Epithelial cell of prostate (primary cell): Measurements from ENCODE around the gene EMP1.

ENCODE experiments used
- DNase-seq: peaks from one replicate; pipeline ENCODE4 v3.0.0-alpha.2; 2011; ENCODE audit warnings: low read depth, low spot score
- H3K27ac ChIP-seq: fragments of 450-650 bp; 2 replicates; pipeline ENCODE4 v1.5.1; 2017; ENCODE audit warnings: mild to moderate bottlenecking

EMP1 gene, protein sequence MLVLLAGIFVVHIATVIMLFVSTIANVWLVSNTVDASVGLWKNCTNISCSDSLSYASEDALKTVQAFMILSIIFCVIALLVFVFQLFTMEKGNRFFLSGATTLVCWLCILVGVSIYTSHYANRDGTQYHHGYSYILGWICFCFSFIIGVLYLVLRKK

DNA sequence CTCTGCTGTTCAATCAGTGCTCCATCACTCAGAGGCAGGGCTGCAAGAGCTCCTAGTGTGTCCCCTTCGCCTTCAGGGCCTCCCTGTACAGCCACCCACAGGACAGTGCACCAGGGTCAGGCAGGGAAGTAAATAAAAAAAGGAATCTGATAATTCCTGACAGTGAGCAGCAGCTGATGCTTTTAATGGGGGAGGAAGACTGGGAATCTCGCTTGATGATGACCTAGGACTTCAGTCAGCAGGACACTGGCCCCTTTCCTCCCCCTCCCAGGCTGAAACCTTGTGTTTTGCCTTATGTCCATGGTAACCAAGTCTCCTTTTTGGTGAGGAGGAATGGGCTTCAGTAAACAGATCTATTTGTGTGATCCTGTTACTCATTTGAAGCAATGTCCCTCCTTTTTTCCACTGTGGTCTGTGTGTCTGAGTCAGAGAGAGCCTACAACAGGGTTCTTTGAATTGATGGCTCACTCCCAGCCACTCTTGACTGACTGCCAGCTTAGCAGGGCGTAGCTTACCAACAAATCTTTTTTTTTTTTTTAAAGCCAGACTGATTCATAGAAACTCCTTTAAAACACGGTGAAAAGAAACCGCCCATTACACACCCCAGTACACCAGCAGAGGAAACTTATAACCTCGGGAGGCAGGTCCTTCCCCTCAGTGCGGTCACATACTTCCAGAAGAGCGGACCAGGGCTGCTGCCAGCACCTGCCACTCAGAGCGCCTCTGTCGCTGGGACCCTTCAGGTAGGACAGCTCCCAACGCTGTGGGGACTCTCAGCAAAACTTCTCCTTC, at the start of gene EMP1:
Gene EMP1 (plus strand): TSS at position 597 of the 792 bp plus-strand sequence. CDS start 14,785 bp downstream, outside the sequence.
- peak within 1 kb of the TSS; percentile 90 for H3K27ac ChIP-seq
- DNase-seq, result peak; percentile 100

DNA sequence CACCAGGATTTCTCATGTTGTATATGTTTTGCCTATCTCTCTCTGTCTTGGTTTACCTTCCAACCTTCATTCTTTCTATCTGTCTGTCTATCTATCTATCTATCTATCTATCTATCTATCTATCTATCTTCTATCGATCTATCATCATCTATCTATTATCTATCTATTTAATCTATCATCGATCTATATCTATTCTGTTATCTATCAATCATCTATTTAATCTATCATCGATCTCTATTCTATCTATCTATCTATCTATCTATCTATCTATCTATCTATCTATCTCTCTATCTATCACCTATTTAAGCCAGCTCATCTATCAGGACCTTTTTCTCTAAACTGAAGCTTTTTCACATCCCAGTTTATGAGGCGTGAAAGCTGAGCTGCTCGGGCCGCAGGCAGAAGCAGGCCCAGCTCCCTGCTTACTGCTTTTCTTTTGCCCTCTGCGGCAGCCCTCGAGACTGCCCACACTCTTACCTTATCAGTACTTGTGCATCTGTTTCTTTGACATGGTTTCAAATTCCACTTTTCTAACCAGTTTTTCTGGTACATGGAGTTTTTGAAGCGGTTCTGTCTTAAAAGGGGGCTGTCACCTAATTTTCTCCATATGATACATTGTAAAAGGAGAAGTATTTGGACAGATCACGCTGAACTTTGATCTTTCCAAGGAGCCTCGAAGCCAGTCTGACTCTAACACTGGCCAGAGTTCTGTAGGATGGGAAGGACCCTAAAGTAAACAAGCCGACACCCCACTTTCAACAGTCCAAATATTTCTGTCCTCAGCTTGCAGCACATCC, 48.6 kb upstream of the EMP1 start:
- no peak for DNase-seq
- no peak overlapping the region for H3K27ac ChIP-seq

DNA sequence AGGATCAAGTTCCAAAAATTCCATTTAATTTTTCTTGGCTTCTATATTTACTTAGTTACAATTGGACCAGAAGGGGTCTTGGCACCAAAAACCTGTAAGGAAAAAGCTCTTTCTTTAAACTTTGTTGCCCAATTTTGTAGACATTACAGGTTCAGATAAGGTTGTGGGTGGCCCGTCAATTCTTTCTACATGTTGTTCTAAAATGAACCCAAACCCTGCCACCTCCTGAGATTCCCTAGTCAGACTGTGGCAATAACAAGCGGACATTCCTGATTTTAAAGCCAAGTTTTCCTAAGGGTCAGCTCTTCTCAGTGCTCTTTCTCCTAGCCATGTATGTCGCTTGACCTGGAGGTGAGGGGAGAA, 48.1 kb upstream of the EMP1 start:
- H3K27ac ChIP-seq, result no peak overlapping the region

DNA sequence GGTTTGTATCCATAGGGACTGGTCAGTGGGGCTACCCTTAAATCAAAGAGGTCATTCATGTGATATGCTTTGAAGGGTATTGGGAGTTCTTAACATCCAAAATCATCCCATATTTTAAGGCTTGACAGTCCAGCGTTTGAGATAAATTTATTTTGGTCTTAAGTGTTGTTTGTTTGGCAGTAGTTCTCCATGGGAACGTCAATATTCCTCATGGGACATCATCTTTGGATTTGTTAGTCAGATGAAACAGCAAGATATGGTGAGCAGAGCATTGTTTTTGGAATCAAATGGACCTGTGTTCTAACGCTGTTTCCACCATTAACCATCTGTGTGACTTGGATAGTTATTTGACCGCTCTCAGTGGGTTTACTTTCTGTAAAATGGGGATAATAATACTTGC, 47.1 kb upstream of the EMP1 start:
- DNase-seq, result no peak

More for the DNA sequence above, 48.1 kb upstream of the EMP1 start:
- DNase-seq, result no peak

DNA sequence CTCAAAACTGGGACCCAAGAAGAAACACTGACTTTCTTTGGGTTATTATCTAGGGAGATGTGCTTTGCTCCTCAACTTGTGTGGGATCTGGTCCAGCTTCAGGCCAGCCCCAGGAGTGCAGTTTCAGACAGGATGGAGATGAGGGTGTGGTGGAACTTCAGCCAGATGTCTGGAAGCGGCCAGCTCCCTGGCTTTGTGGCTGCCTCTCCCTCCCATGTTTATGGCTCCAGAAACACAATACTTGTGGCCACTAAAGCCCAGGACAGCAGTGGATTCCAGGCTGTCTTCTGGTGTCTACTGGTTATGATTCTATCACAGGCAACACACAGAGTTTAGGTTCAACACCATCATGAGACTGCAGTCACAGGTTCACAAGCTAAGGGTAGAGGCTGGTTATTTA, 44.2 kb upstream of the EMP1 start:
- no peak overlapping the region for H3K27ac ChIP-seq
- no peak for DNase-seq

More for the DNA sequence above, 47.1 kb upstream of the EMP1 start:
- H3K27ac ChIP-seq, result no peak overlapping the region

DNA sequence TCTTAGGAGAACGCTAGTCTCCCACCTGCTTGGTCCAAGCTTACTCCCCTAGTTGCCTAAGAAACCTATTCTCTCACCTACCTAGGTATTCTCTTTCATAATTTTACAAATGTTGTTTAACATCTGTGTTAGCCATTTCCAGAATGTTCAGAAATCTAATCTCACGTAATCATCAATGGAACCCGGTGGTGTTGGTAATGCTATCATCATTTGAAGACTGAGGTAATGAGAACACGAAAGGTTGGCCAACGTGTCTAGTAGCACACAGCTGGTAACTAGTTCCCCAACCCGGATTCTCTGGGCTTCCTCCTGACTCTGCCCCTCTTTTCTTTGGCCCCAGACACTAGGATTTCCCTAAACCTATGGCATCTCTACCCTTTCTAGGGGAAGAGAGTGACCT, 43.8 kb upstream of the EMP1 start:
- DNase-seq, result no peak
- no peak overlapping the region for H3K27ac ChIP-seq

DNA sequence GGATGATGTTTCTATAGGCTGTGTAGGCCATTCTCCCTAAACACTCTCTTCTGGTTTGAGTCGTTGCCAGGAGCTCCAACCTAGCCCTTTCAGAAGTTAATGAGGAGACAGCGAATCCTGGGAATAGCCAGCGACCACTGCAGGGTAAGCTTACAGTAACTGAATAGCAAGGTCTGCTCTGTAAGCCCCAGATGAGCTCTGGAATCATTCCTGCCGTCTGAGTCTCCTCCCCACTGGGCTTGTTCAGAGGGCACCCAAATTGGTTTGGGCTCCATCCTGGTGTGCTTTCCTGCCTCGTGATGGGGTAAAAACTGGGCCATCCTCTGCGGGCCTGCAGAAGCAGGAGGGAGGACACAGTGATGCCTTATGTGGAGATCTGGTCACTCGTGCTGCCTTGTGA, 43.3 kb upstream of the EMP1 start:
- no peak overlapping the region for H3K27ac ChIP-seq
- no peak for DNase-seq

DNA sequence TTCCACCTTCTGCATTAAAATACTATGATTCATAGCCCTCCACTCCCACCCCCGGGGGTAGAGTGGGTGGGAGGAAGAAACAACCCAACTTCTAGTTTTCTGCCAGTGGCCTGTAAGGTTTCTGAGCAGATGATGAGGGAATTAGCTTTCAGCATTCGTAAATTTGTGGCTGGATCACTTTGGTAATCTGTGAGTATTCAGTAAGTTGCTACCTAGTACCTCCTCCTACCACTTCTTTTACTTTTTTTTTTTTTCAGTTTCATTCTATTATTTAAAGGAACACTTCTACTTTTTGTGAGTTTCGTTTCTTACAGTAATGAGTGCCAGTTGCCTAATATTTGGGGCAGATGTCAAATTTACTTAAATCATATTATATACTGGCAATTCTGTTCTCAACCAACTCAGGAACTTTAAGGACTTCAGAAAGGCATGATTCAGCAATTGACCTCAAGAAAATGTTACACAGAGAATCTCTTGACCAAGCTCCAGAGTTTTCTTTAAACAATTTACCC, 42.4 kb upstream of the EMP1 start:
- no peak for DNase-seq
- no peak overlapping the region for H3K27ac ChIP-seq

DNA sequence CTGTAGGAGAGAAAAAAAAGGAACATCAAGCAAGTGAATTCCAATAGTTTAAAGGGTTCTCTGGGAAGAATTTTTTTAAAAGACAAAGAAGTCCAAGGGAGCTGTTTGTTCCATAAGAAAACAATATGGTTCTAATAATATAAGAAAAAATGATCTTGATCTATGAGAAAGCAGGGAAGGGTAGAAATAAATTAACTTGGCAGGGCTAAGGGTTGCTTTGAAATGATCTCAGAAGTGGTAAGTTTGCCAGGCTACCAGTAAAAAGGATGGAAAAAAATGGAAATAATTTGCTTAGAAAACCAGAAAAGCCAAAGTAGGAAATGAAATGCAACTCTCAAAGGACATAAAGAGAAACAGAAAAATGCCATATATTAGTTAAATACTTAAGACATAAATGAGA, 41.7 kb upstream of the EMP1 start:
- no peak for DNase-seq
- no peak overlapping the region for H3K27ac ChIP-seq

DNA sequence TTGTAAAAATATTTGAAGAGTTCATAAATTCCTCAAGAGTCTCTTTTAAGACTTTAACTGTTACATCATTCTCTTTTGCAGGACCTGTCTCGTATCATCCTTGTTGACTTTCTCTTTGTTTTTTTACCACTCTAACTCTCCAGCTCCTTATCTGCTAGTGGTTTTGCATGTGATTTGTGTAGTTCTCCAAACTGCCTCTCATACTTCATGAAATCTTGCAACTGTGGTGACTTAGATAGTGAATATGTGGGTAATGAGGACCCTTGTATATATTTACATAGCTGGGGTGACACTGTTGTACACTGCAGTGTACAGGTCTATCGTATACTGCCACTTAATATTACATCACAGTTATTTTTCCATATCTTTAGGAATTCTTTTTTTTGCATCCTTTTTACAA, 40.2 kb upstream of the EMP1 start:
- no peak overlapping the region for H3K27ac ChIP-seq
- no peak for DNase-seq

DNA sequence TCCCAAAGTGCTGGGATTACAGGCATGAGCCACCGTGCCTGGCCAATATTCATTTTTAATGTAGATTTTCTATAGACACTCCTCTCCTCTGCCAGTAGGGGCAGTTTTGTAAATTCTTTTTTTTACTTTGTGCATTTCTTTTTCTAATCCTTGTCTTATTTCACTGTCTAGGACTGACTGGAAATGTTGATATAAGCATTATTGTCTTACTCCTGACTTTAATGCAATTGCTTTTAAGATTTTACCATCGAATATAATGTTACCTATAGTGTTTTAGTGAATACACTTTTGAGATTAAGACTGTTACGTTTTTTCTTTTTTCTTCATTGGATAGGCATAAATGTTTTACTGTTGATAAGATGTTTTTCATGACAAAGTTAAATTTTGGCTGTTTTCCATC, 35.4 kb upstream of the EMP1 start:
- DNase-seq, result no peak
- no peak overlapping the region for H3K27ac ChIP-seq

DNA sequence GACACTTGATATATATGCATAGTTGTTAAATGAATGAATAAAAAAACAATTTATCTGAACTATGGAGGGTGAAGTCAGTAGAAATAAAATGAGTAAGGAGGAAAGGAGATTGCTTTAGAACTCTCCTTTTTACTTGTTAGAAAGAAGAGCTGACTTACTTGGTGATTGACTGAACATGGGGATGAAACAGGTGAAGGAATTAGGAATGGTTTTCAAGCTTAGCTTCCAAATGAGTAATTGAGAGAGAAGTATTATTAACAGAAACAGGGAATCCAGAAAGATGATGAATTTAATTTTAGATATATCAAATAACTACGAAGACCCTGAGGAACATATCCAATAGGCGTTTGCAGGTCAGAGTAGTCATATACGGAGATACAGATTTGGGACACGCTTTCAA, 33.6 kb upstream of the EMP1 start:
- H3K27ac ChIP-seq, result no peak overlapping the region
- no peak for DNase-seq

DNA sequence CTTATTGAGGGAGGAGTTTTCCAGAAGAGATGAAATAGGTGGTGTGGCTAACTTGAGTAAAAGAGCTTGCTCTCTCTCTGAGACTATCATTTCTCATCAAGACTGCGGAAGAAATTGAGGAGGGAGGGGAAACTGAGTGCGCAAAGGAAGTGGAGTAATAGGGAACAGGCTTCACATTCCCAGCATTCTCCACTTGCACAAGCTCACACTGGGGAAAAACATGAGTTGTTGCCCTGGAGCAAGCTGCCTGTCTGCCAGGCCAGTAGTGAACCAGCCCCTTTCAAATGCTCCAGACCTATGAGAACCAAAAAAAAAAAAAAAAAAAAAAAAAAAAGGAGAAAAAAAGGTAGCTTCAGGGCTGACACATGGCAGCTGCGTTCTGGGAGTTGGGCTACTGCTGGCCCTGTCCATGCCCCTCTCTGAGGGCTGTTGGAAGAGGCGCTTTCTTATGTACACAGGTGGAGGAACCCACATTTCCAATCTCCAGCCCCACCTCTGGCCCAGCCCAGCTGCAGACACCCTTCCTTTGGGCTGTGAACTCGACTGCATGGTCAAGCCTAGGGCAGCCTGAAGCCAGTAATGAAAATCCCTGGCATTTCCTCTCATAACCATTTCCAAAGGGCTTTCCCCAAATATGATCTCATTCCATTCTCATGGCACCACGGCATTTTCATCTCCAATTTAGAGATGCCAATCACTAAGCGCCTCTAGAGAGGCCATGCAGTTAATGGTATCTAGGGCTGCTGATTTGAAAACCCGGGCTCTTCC, 32.5 kb upstream of the EMP1 start:
- peak overlapping the region; percentile 86 for H3K27ac ChIP-seq
- DNase-seq, result no peak

DNA sequence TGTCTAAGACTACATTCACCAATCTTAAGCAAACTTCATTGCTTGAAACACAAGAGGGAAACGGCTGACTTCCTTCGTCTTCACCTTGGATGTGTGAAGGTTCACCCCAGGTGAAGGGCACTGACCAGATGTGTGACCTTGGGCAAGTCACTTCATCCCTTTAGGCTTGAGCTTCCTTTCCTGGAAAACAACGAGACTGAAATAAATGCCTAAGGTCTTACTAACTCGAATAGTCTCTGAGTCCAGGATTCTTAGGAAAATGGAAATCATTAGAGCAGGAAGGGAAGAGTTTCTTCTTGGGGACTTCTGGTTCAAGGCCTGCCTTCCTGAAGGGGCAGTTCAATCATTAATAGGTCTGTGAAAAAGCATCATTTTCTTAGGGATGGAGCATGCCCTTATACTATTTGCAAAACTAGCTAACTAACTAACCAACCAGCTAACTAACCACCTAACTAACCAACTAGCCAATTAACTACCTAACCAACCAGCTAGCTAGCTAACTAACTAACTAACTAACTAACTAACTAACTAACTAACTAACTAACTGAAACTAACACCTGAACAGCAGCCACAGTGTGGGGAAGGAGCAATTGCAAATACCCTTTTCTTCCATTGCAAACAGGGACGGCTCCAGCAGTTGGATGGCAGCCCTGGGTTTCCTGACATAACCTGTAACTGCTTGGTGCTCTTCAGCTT, 31.5 kb upstream of the EMP1 start:
- H3K27ac ChIP-seq, result peak overlapping the region; percentile 86
- DNase-seq, result no peak

DNA sequence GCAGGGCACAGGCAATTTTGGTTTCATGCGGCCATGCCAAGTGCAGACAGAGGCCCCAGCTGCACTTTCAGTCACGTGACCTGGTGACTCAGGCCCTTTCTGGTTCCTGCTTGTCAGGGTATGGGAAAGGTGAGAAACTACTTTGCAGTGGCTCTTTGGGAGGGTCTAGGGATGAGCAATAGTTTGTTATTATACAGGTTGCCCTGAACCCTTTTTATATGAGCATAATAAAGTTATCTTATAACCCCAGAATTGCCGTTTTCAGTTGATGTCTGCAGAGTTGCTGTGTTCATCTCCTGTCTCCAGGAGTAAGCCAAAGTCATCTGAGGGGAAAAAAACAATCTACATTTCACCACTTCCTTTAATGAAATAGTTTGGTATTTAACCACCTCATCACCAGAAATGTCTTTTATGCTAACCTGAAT, 30.9 kb upstream of the EMP1 start:
- DNase-seq, result peak; percentile 99
- H3K27ac ChIP-seq, result peak overlapping the region; percentile 86

DNA sequence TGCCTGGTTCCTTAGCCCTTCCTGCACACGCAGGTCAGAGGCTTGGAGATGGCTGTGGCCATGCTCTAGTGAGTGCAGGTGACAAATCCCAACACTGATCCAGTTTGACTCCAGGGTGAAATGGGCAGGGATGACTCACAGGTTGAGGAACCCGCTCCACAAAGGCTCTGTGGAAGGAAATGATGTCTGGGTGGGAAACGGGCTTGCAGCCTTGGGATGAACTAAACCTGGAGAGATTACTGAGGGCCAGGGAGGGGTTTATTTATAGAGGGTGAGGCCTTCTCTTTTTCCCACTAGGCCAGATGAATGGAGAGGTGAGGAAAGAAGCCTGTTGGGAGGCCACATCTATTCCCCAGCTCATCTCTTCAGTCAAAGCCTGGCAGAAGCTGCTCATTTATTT, 29.3 kb upstream of the EMP1 start:
- peak; percentile 66 for DNase-seq

DNA sequence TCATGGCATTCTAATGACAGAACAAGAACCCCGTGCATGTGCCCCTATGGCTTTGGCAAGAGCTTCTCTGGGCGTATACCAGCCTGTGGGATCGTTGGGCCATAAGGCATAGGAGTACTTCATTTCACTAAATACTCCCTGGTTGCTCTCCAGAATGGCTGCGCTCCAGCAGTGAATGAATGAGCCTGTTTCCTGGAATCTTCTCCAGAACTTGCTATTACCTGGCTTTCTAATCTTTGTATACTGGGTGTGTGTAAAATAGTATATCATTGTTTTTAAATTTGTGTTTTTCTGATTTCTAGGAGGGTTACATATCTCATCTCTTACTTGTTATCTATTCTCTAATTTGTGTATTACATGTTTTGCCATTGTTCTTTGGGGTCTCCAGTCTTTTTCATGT, 28.6 kb upstream of the EMP1 start:
- H3K27ac ChIP-seq, result peak overlapping the region; percentile 86
- no peak for DNase-seq

More for the DNA sequence above, 29.3 kb upstream of the EMP1 start:
- peak overlapping the region; percentile 86 for H3K27ac ChIP-seq

DNA sequence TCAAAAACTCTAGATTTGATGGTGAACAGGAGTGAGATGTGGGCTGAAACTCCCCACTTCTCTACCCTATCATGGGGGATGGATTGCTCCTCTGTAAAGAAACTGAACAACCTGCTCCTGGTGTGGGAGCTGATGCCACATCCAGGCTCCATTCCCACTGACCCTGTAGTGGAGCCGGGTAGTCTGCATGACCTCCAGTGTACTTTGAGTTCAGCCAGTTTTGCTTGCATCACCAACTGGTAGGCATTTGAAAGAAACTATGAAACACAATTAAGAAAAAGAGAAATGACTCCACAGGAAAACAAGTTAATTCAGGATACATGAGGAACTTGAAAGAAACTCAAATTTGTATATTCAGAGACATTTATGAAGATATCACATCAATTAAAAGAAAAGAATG, 27.3 kb upstream of the EMP1 start:
- no peak for DNase-seq
- no peak overlapping the region for H3K27ac ChIP-seq

DNA sequence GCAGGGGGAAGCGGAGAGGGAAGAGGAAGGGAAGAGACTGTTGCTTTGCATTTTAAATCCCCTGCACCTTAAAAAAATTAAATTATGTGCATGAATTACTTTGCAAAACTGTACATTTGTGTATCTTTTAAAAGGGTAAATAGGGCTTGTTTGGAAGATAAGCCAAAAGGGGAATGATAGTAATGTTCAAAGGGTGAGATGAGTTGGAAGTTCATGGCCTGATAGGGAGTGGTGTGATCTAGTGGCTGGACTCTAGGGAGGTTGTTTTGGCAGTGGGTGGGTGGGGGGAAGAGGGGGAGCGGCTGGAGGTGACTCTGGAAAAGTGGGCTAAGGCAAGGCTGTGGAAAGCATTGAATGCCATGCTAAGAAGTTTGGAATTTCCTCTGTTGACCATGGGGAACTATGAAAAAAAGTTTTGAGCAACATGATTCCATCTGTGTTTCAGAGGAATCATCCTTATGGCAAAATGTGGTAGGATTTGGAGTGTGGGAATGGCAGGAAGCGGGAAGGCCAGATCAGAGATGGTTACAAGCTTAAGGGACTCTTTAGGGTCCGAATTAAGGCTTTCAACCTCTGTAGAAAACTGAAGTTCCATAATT, 25.5 kb upstream of the EMP1 start:
- peak overlapping the region; percentile 80 for H3K27ac ChIP-seq
- DNase-seq, result no peak
